ENCODE data around the gene PPP1R14C. TPM values are rescaled to one million over a fixed set of nuclear protein-coding genes. Genes with fewer than 3 reads are reported as not detected.

The PPP1R14C gene
- total and polyA plus RNA-seq, 10 of the 15 experiments (the other 5 are each of a cell fraction or from before 2014, with no cell fraction given), result 0.07 to 1.6 (median 0.13) TPM; not detected in 4

GRCh38 chr6:150261997-150262697 is 119.3 kb downstream of the PPP1R14C start (continued):
- TF ChIP-seq E2F4 (IDR thresholded peaks at IDR 0.05; ENCODE audit: low read depth, low read length) (no peak), HCFC1 (IDR thresholded peaks at IDR 0.05; ENCODE audit: low read length) (no peak)

- peak; percentile 32; the same call in 1 of the 3 replicates for TF ChIP-seq POU2F2 (IDR thresholded peaks at IDR 0.05; ENCODE audit: borderline replicate concordance, low read depth, low read length)
- TF ChIP-seq EGR1 (IDR thresholded peaks at IDR 0.05; ENCODE audit: borderline replicate concordance in 1 of 2, low read depth in 2 of 2, low read length in 2 of 2), result no peak
- TF ChIP-seq TCF3 (IDR thresholded peaks at IDR 0.05; ENCODE audit: borderline replicate concordance, insufficient read depth, low read depth, low read length), result peak; percentile 69; the same call in 1 of the 2 replicates
- 0 out of 2 replicates have a peak, but pooled peaks have one; percentile 19 for TF ChIP-seq FOXM1 (IDR thresholded peaks at IDR 0.05; ENCODE audit: low read depth, low read length)
- no peak for TF ChIP-seq CTCF (IDR thresholded peaks at IDR 0.05 in 2 of 3, conservative IDR thresholded peaks at IDR 0.05 in 1 of 3; ENCODE audit: control insufficient read depth in 2 of 3, extremely low read depth in 1 of 3, insufficient read depth in 1 of 3, low read depth in 3 of 3, low read length in 3 of 3)
- TF ChIP-seq PAX5 (IDR thresholded peaks at IDR 0.05; ENCODE audit: borderline replicate concordance, low read depth, low read length), result 0 out of 2 replicates have a peak, but pooled peaks have one; percentile 40
- peak in 1 of 2 experiments; percentile 46; a peak in 1 of 4 replicates for TF ChIP-seq EP300 (IDR thresholded peaks at IDR 0.05; ENCODE audit: borderline replicate concordance in 1 of 2, control insufficient read depth in 1 of 2, low read depth in 2 of 2, low read length in 2 of 2)
- no peak for TF ChIP-seq RFX5 (IDR thresholded peaks at IDR 0.05; ENCODE audit: low read depth, low read length)
- no peak for TF ChIP-seq SMAD5 (IDR thresholded peaks at IDR 0.05; ENCODE audit: low read depth)
- H2AFZ ChIP-seq (ENCODE audit: control insufficient read depth, low read depth, low read length), result no peak overlapping the region
- H3K9me3 ChIP-seq (replicated peaks; ENCODE audit: control insufficient read depth, insufficient read depth, low read length), result no peaks in the 10 kb centered on the region; the same call in 2 of the 3 replicates
- intact Hi-C loops (cut with micrococcal nuclease; ENCODE audit: unreplicated experiment) (no loop called here), in situ Hi-C loops (cut with MboI) (no loop called here)
- RAD21 ChIA-PET (ENCODE audit: unreplicated experiment), result no interaction called here
- no peak overlapping the region for H3K4me2 ChIP-seq (ENCODE audit: control insufficient read depth, insufficient read depth)
- no peak for FAIRE-seq
- no peak overlapping the region for H3K27ac ChIP-seq (ENCODE audit: control insufficient read depth, insufficient read depth)
- SMC1A ChIA-PET (ENCODE audit: uncharacterized antibody, unreplicated experiment), result no interaction called here
- 20% methylated on average over 19 of the region's 19 CpGs for WGBS (ENCODE audit: insufficient coverage, insufficient replicate concordance, low lambda C conversion rate, missing lambda C conversion rate)
- DNase-seq (ENCODE audit: low read depth, low spot score), result no peak
- H3K4me1 ChIP-seq (ENCODE audit: control insufficient read depth, insufficient read depth, low read length), result no peaks in the 10 kb centered on the region
- no peak overlapping the region for H3K4me3 ChIP-seq
- no peaks in the 10 kb centered on the region; a peak in 1 of 4 replicates for H3K27me3 ChIP-seq (replicated peaks in 1 of 2; ENCODE audit: control insufficient read depth in 2 of 2, insufficient read depth in 2 of 2, low read length in 1 of 2)
- no peaks in the 10 kb centered on the region for H4K20me1 ChIP-seq (ENCODE audit: control insufficient read depth, insufficient read depth)
- POLR2A ChIA-PET, result no interaction called here
- H3K9ac ChIP-seq (ENCODE audit: control insufficient read depth, insufficient read depth, low read length), result no peak overlapping the region
- BruUV-seq (replicated peaks), result no TSS peak
- CTCF ChIA-PET, result no interaction called here
- ATAC-seq, result no peak
- H3K79me2 ChIP-seq (ENCODE audit: control insufficient read depth, insufficient read depth, low read length), result no peaks in the 10 kb centered on the region
- H3K36me3 ChIP-seq (ENCODE audit: control insufficient read depth in 2 of 2, insufficient read depth in 2 of 2, low read length in 1 of 2), result no peaks in the 10 kb centered on the region
Observed at GRCh38 chr6:150263765-150264404, 121.0 kb downstream of the PPP1R14C start.

All from GM12878 (cell line).